SH-SY5Y (cell line): Measurements from ENCODE around the gene MMP24.

Experiments used
- GATA2 ChIP-seq: IDR thresholded peaks from 2 replicates; pipeline ENCODE4 v1.6.1; 2011; ENCODE audit warnings: mild to moderate bottlenecking, low read depth, low read length
- GATA3 ChIP-seq: IDR thresholded peaks from 2 replicates; pipeline ENCODE4 v1.6.1; 2011; ENCODE audit warnings: low read depth, mild to moderate bottlenecking, low read length, moderate library complexity

DNA sequence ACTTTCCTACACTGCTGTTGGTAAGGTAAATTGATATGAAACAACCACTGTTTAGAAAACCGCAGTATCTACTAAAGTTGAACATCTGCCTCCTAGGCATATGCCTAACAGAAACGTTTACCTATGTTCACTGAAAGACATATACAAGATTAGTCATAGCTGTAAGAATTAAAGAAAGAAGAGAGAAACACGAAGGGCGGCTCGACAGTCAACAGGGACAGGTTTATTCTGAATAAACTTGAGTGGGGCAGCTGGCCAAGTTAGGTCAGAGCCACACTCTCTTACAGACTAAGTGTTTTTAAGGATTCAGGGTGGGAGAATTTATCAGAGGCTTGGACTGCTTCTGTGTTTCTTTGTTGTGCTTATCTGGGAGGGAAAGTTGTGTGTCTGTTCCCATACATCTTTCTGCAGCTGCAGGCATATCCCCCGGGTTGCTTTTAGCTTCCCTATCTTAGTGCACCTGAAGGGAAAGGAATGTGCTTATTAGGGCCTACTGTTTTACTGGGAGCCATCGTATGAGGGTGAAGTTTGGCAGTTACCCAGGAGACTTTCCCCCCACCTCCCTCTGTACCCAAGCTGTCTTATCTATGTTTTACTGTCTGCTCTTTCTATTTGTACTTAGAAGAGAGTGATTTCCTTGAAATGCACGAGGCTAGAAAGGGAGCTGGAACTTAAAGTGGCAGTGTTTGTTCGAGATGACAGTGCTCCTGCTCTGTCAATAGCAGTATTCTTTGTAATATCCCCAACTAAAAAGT, 34.2 kb upstream of the MMP24 start:
- TF ChIP-seq GATA2 (no peak), GATA3 (no peak)
